Measurements from ENCODE around the gene CNIH1.

DNA sequence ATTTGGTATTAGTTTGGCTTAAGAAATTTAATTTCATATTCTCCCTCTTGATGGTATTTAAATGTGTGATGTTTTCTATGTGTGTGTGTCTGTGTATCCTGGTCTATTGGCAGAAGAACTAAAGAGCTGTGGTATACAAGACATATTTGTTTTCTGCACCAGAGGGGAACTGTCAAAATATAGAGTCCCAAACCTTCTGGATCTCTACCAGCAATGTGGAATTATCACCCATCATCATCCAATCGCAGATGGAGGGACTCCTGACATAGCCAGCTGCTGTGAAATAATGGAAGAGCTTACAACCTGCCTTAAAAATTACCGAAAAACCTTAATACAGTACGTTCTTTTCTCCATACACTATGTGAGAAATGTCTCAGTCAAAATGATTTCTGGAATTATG, 29.8 kb downstream of the CNIH1 start:
- TF ChIP-seq, protein P1, sequence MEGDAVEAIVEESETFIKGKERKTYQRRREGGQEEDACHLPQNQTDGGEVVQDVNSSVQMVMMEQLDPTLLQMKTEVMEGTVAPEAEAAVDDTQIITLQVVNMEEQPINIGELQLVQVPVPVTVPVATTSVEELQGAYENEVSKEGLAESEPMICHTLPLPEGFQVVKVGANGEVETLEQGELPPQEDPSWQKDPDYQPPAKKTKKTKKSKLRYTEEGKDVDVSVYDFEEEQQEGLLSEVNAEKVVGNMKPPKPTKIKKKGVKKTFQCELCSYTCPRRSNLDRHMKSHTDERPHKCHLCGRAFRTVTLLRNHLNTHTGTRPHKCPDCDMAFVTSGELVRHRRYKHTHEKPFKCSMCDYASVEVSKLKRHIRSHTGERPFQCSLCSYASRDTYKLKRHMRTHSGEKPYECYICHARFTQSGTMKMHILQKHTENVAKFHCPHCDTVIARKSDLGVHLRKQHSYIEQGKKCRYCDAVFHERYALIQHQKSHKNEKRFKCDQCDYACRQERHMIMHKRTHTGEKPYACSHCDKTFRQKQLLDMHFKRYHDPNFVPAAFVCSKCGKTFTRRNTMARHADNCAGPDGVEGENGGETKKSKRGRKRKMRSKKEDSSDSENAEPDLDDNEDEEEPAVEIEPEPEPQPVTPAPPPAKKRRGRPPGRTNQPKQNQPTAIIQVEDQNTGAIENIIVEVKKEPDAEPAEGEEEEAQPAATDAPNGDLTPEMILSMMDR (conservative IDR thresholded peaks at IDR 0.05), result no peak
- no peak for TF ChIP-seq EZH2 (IDR thresholded peaks at IDR 0.05; ENCODE audit: low read depth)
